ENCODE results near the gene MLH1.
"Not testable (repeated sequence)": the region's sequence is repeated elsewhere in the genome, so short reads cannot be mapped to it uniquely, and the experiment has no call there.

Gene MLH1

GRCh38 chr3:36993326-36994283, at the start of gene MLH1:
MLH1 (plus strand) TSS chr3:36993518; CDS start chr3:36993548, 30 bp downstream.
- DNase-seq = no peak

- DNase-seq = no peak
These were observed 49.7 kb upstream of the MLH1 start for GRCh38 chr3:36943601-36944000.

- DNase-seq = no peak
These were observed 49.2 kb upstream of the MLH1 start for GRCh38 chr3:36944012-36944640.

DNA sequence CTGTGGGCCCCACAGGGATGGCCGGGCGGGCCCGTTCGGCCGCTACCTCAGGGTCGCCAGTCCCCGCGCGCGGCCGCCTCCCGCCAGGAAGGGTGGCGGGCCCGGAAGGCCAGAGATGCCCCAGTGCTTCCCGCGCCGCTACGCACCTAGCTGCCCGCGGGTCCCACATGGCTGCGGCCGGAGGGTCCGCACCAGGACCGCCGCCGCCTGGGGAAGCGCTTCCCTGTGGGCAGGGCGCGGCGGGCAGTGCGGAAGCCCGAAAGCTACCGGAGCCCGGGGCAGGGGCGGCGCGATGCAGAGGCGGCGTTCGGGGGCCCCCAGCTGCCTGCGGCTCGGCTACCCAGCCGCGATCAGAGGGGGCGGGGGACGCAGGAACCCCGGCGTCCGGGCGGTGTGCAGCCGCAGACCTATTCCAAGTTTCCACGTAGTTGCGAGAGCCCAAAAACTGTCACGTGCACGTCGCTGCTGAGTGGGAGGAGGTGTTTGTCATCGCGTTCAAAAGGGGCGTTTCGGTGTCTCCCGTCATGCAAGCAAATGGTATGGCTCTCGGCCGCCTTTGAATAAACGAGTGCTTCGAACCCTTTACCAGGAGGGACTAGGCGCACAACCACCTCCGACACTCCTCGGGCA, 48.6 kb upstream of the MLH1 start, which contains the start of gene TRANK1:
TRANK1 (minus strand) TSS at position 414 of the 630 bp plus-strand sequence; CDS start at position 169, 245 bp downstream.
- no peak for DNase-seq

DNA sequence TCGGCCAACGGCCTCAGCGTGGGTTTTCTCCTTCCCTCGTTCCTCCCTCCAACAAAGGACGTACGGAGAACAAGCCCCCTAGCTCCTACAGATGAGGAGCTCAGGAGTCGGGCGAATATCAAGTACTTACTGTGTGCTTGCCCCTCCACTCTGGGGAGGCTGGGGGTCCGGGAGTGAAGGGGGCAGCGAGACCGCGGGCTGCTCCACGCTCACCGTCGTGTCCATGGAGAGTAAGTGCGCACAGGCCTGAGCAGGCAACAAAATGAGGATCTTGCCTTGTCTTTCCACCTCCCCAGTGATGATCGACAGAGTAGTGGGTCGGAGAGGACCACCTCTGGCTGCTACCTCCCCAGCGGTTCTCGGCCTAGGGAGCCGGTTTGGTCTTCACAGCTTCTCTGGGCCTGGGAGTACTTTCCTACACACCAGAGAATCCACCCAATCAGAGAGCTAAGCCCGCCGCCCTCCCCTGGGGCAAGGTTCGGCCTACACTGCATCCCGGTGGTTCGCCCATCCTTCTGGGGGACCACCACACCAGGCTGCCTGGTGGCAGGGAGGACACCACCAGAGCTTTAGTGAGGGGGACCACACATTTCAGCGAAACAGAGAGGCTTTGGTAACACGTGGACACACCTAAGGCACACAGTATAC, 47.9 kb upstream of the MLH1 start:
- no peak for DNase-seq

- not testable (repeated sequence) for DNase-seq
These were observed 45.5 kb upstream of the MLH1 start for GRCh38 chr3:36947814-36948213.

- DNase-seq = no peak
These were observed 38.7 kb upstream of the MLH1 start for GRCh38 chr3:36954452-36955134.

- no peak for DNase-seq
These were observed 37.2 kb upstream of the MLH1 start for GRCh38 chr3:36956155-36956554.

DNA sequence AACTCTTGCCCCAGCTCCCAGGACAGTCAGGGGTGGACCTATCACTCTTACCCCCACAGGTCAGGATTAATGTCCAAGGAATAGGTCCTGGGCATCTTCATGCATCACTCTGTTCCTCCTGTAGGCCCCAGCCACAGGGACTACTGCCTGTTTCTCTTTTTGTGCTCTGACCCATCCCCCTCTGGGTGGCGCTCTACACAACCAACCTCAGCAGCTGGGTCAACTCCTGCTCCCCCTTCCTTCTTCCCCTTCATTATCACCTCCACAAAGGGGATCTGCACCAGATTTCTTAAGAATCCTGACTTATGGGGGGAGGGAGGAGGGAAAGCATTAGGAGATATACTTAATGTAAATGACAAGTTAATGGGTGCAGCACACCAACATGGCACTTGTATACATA, 36.3 kb upstream of the MLH1 start:
- no peak for DNase-seq

DNA sequence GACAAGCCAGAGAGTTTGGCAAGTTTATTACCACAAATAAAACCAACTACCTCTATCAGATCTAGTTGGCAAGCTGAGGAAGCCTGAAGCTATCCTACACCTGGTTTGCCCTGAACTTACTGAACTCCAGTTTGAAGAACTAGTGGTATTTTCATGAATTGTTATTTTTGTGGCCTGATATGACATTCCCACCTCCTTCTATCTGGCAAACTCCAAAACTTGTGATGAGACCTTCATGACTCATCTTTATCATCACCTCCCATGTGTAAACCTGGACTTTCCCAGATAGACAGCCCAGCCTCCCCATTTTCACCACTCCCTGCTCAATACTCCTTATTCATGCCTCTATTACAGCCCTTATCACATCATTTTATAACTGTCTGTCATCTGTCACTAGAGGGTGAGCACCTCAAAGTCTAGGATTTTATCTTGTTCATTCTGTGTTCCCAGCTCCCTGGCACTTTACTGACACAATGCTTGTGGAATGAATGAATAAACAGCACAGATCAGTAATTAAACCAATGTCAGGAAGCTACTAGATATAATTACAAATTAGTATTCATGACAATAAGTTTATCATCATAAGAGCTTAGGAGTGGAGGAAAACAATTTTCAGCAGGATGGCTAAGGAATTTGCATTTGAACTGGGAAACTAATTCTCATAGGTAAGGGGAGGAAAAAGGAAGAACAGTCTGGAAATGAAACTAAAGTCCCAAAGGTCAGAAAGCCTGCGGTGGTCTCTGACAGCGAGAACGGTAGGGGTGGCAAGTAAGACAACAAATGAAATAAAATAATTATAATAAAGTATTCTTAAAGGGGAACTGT, 35.2 kb upstream of the MLH1 start:
- no peak for DNase-seq

- DNase-seq = peak; percentile 43
These were observed 33.5 kb upstream of the MLH1 start for GRCh38 chr3:36959821-36960220.

- no peak for DNase-seq
These were observed 32.8 kb upstream of the MLH1 start for GRCh38 chr3:36960502-36960901.

- DNase-seq = not testable (repeated sequence)
These were observed 30.3 kb upstream of the MLH1 start for GRCh38 chr3:36963008-36963407.

GRCh38 chr3:36964331-36964730, 29.0 kb upstream of the MLH1 start:
- no peak for DNase-seq

DNA sequence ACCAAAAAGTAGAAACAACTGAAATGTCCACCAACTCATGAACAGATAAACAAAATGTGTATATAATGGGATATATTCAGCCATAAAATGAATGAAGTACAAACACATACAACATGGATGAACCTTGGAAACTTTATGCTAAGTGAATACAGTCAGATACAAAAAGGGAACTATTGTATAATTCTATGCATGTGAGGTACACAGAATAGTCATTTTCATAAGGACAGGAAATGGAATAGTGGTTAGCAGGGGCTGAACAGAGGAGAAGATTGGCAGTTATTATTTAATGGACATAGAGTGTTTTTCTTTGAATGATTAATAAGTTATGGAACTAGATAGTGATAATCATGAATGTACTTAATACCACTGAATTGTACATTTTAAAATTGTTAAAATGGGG, 28.5 kb upstream of the MLH1 start:
- no peak for DNase-seq

GRCh38 chr3:36965440-36965839, 27.9 kb upstream of the MLH1 start:
- no peak for DNase-seq

DNA sequence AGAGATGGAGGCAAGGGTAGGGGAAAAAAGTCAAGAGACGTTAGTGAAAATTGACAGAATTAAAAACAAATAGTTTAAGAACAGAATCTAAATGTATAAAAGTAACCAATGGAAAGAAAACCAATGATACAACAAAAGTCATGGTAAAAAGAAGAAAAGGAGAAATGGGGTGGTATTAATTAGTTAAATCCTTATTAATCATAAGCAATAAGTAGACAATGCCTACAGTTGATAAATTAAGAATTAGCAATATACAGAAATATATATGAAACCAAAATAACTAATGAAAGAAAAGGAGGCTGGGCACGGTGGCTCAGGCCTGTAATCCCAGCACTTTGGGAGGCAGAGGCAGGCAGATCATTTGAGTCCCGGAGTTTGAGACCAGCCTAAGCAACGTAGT, 24.2 kb upstream of the MLH1 start:
- no peak for DNase-seq

DNA sequence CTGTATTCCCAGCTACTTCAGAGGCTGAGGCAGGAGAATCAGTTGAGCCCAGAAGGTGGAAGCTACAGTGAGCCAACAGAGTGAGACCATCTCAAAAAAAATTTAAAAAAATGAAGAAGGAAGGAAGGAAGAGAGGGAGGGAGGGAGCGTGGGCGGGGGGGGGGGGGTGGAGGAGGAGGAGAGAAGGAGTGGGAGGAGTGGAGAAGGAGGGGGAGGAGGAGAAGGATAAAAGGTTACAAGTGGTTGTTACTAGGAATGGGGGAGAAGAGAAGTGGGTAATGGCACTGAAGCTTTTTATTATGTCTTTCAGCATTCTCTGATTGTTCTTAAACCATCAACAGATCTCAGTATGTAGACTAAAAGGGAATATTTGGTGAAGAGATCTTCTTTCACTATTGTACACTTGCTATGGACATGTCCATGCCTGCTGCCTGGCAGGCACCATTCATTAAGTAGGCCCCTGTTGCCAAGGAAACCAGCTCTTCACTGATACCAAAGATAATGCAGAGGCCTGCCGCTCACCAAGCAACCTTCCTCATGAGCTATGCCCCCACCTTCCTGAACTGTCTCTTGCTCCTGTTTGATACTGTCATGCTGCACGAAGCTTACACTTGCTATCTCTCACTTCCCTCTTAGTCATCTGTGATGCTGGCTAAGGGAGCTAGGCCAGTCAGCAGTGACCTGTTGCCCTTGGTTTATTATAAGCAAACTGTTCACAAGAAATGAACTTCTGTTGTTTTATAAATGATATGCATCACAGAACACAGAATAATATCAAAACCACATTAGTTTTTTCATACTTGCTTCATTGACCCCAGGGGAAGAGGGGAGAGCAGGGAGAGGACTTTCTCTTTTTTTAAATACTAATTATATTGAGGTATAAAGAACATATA, 23.5 kb upstream of the MLH1 start:
- DNase-seq = peak; percentile 91

DNA sequence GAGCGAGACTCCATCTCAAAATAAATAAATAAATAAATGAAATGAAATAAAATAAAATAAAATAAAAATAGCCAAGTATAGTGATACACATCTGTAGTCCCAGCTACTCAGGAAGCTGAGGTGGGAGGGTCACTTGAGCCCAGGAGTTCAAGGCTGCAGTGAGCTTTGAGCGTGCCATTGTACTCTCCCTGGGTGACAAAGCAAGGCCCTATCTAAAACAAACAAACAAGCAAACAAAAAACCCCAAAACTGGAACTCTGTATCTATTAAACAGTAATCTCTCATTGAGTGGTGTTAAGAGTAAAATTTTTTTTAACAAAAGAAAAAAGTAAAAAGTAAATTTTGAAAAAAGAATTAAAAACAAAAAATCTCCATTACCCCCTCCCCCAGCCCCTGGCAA, 21.2 kb upstream of the MLH1 start:
- no peak for DNase-seq

DNA sequence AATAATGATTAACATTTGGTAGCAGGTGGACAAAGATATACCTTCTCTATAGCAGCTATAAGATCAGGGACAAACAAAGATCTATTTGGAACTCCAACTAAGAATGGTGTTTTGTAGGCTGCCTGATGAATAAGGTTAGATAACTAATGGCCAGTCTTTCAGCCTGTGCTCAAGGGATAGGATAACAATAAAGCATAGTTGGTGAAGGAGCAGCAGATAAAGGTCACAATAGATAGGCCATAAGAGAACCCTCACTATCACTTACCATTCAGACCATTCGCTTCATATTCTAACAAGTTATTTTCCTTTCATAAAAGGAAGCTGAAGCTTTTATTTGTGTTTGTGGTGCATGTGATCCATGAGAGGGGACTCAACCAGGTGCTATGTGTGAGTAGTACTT, 20.2 kb upstream of the MLH1 start:
- DNase-seq = no peak

- DNase-seq = no peak
These were observed 12.3 kb upstream of the MLH1 start for GRCh38 chr3:36981006-36981405.
